Testis (tissue), 3 donors: ENCODE measurements around the gene FHIT. TPM values are rescaled to one million over a fixed set of nuclear protein-coding genes. Genes with fewer than 3 reads are reported as not detected.
A peak's percentile ranks its signal among the peaks of the same experiment; 100 is the strongest.

Experiments used
- DNase-seq: peaks from one replicate; pipeline ENCODE4 v3.0.0-alpha.2; 2019
- H3K27ac ChIP-seq, 2 donors: fragments of 200-600 bp; sonication (generic); one replicate each; pipeline ENCODE4 v1.5.1; 2019
- H3K27me3 ChIP-seq: fragments of 200-600 bp; sonication (generic); one replicate; pipeline ENCODE4 v1.5.1; 2019
- H3K36me3 ChIP-seq: fragments of 200-600 bp; sonication (generic); one replicate; pipeline ENCODE4 v1.5.1; 2017; ENCODE audit warnings: low read depth; ENCODE audit errors: missing control alignments
- H3K4me1 ChIP-seq: fragments of 200-600 bp; sonication (generic); one replicate; pipeline ENCODE4 v1.5.1; 2019
- H3K4me3 ChIP-seq, 2 donors: fragments of 200-600 bp; sonication (generic); one replicate each; pipeline ENCODE4 v1.5.1; 2017 to 2019
- H3K9me3 ChIP-seq: fragments of 200-600 bp; sonication (generic); one replicate; pipeline ENCODE4 v1.5.1; 2017
- CTCF ChIP-seq, 3 experiments: fragments of 450-650 bp in 2 of 3; fragments of 200-600 bp in 1 of 3; sonication (generic) in 1 of 3; IDR thresholded peaks; one replicate each; pipeline ENCODE4 v1.5.1; 2016 to 2019; ENCODE audit warnings: antibody characterized with exemption in 3 of 3, mild to moderate bottlenecking in 2 of 3, moderate library complexity in 1 of 3
- POLR2A ChIP-seq: fragments of 450-650 bp; IDR thresholded peaks from one replicate; pipeline ENCODE4 v1.6.1; 2017; ENCODE audit warnings: antibody characterized with exemption, mild to moderate bottlenecking, moderate library complexity
- WGBS, 2 donors: methylation state at CpG; one replicate each; pipeline ENCODE4 v1.1.5; 2018; 5-methylcytosine and 5-hydroxymethylcytosine counted together
- intact Hi-C: fragments of 100-400 bp; cut with DNase I; formaldehyde crosslinking; loops from one replicate; pipeline ENCODE4 v1.15.1; 2023; ENCODE audit warnings: low total_unique reads
- polyA plus RNA-seq: library from polyadenylated mRNA; stranded (reverse); fragments of 350-450 nt; fragmentation: Illumina TruSeq; extraction: RNeasy Lipid Tissue Mini Kit (QIAGEN cat#74804); gene quantifications from one replicate; pipeline ENCODE4 v1.2.3, GENCODE V29; 2014; ENCODE audit warnings: low read depth, low replicate concordance; ENCODE audit not compliant: insufficient read depth
- total RNA-seq, 2 donors: library from RNA; depleted of rRNA; stranded (reverse); fragments of >200 nt; gene quantifications; one replicate each; pipeline ENCODE4 v1.2.3, GENCODE V29; 2016

The FHIT gene
- total and polyA plus RNA-seq, 3 donors from 2014 or later: 10.1 to 29.6 (median 15.5) TPM

- TF ChIP-seq POLR2A: no peak
- no peak for TF ChIP-seq CTCF (IDR thresholded peaks at IDR 0.05)
- DNase-seq: no peak
- Histone ChIP-seq H3K9me3 (no peaks in the 10 kb centered on the region), H3K36me3 (no peaks in the 10 kb centered on the region), H3K27ac (no peak overlapping the region), H3K27me3 (no peaks in the 10 kb centered on the region), H3K4me1 (no peaks in the 10 kb centered on the region), H3K4me3 (no peak overlapping the region)
- 93% methylated on average over 3 of the region's 3 CpGs for WGBS, 2 donors
- intact Hi-C loops: no loop called here
Measured at GRCh38 chr3:60603860-60604259, 647.4 kb downstream of the FHIT start.

- no peaks in the 10 kb centered on the region for H3K4me1 ChIP-seq
- H3K36me3 ChIP-seq: no peaks in the 10 kb centered on the region
- intact Hi-C loops: no loop called here
- TF ChIP-seq CTCF (IDR thresholded peaks at IDR 0.05) (no peak), POLR2A (no peak)
- 82 to 90% methylated on average over 4 of the region's 4 CpGs for WGBS, 2 donors
- no peaks in the 10 kb centered on the region for H3K27me3 ChIP-seq
- H3K4me3 ChIP-seq: no peak overlapping the region
- no peak for DNase-seq
- no peaks in the 10 kb centered on the region for H3K9me3 ChIP-seq
- H3K27ac ChIP-seq: no peak overlapping the region
Measured at GRCh38 chr3:60600848-60601247, 650.4 kb downstream of the FHIT start.

- Histone ChIP-seq H3K27me3 (no peaks in the 10 kb centered on the region), H3K4me3 (no peak overlapping the region), H3K9me3 (no peaks in the 10 kb centered on the region), H3K4me1 (no peaks in the 10 kb centered on the region), H3K27ac (no peak overlapping the region), H3K36me3 (no peaks in the 10 kb centered on the region)
- 61 to 83% methylated on average over 1 of the region's 1 CpG for WGBS, 2 donors
- no peak for DNase-seq
- intact Hi-C loops: no loop called here
- TF ChIP-seq CTCF (IDR thresholded peaks at IDR 0.05): no peak
- no peak for TF ChIP-seq POLR2A
Measured at GRCh38 chr3:60599586-60599985, 651.7 kb downstream of the FHIT start.

GRCh38 chr3:60598671-60599070 is 652.6 kb downstream of the FHIT start:
- H3K4me1 ChIP-seq: no peaks in the 10 kb centered on the region
- H3K4me3 ChIP-seq: no peak overlapping the region
- no peaks in the 10 kb centered on the region for H3K27me3 ChIP-seq
- TF ChIP-seq POLR2A (no peak), CTCF (IDR thresholded peaks at IDR 0.05) (no peak)
- WGBS, 2 donors: 51 to 60% methylated on average over 2 of the region's 2 CpGs
- no peak for DNase-seq
- intact Hi-C loops: no loop called here
- H3K9me3 ChIP-seq: no peaks in the 10 kb centered on the region
- no peaks in the 10 kb centered on the region for H3K36me3 ChIP-seq
- H3K27ac ChIP-seq: no peak overlapping the region

- Histone ChIP-seq H3K27me3 (no peaks in the 10 kb centered on the region), H3K27ac (no peak overlapping the region), H3K36me3 (no peaks in the 10 kb centered on the region), H3K4me1 (no peaks in the 10 kb centered on the region), H3K9me3 (no peaks in the 10 kb centered on the region), H3K4me3 (no peak overlapping the region)
- WGBS, 2 donors: 39 to 46% methylated on average over 6 of the region's 6 CpGs
- peak; percentile 77 for DNase-seq
- intact Hi-C loops: no loop called here
- TF ChIP-seq CTCF (IDR thresholded peaks at IDR 0.05): no peak
- TF ChIP-seq POLR2A: no peak
Measured at GRCh38 chr3:60594025-60594424, 657.2 kb downstream of the FHIT start.
